ENCODE measurements around the gene PLEKHA4.
"Not testable (repeated sequence)": the region's sequence is repeated elsewhere in the genome, so short reads cannot be mapped to it uniquely, and the experiment has no call there.

Gene PLEKHA4

GRCh38 chr19:48859711-48860572 lies 8.5 kb downstream of the PLEKHA4 start:
- DNase-seq, result no peak

GRCh38 chr19:48858984-48859710 lies 9.3 kb downstream of the PLEKHA4 start:
- DNase-seq, result peak; percentile 46

- no peak for DNase-seq
These were observed 11.5 kb downstream of the PLEKHA4 start for GRCh38 chr19:48856921-48857320.

- no peak for DNase-seq
These were observed 14.3 kb downstream of the PLEKHA4 start for GRCh38 chr19:48854103-48854502.

GRCh38 chr19:48853483-48853882 lies 14.9 kb downstream of the PLEKHA4 start:
- DNase-seq, result no peak

GRCh38 chr19:48852292-48852691 lies 16.1 kb downstream of the PLEKHA4 start:
- DNase-seq, result no peak

- not testable (repeated sequence) for DNase-seq
These were observed 21.8 kb downstream of the PLEKHA4 start for GRCh38 chr19:48846659-48847058.

GRCh38 chr19:48845384-48845783 lies 23.0 kb downstream of the PLEKHA4 start:
- no peak for DNase-seq

- DNase-seq, result peak; percentile 24
These were observed 23.9 kb downstream of the PLEKHA4 start for GRCh38 chr19:48844472-48844871.

- peak; percentile 54 for DNase-seq
These were observed 25.6 kb downstream of the PLEKHA4 start for GRCh38 chr19:48842789-48843162.

GRCh38 chr19:48841571-48841970 lies 26.8 kb downstream of the PLEKHA4 start:
- no peak for DNase-seq

GRCh38 chr19:48841047-48841446 lies 27.4 kb downstream of the PLEKHA4 start:
- DNase-seq, result no peak

GRCh38 chr19:48837687-48838086 lies 30.7 kb downstream of the PLEKHA4 start:
- DNase-seq, result no peak

- peak; percentile 91 for DNase-seq
These were observed 31.3 kb downstream of the PLEKHA4 start for GRCh38 chr19:48837051-48837524.

GRCh38 chr19:48836089-48837017 lies 32.1 kb downstream of the PLEKHA4 start, which contains the start of gene HSD17B14:
Gene HSD17B14, minus strand, starts transcription at chr19:48836491. Its CDS starts 80 bp downstream, at chr19:48836411.
- peak; percentile 57 for DNase-seq

GRCh38 chr19:48835734-48836088 lies 32.7 kb downstream of the PLEKHA4 start:
- DNase-seq, result peak; percentile 89

GRCh38 chr19:48833977-48834376 lies 34.4 kb downstream of the PLEKHA4 start:
- no peak for DNase-seq

GRCh38 chr19:48833049-48833448 lies 35.4 kb downstream of the PLEKHA4 start:
- no peak for DNase-seq

- DNase-seq, result no peak
These were observed 37.5 kb downstream of the PLEKHA4 start for GRCh38 chr19:48830965-48831364.

- DNase-seq, result no peak
These were observed 38.3 kb downstream of the PLEKHA4 start for GRCh38 chr19:48830088-48830487.

- no peak for DNase-seq
These were observed 41.8 kb downstream of the PLEKHA4 start for GRCh38 chr19:48826606-48827020.

GRCh38 chr19:48822514-48822913 lies 45.9 kb downstream of the PLEKHA4 start:
- no peak for DNase-seq

GRCh38 chr19:48821633-48822032 lies 46.8 kb downstream of the PLEKHA4 start:
- no peak for DNase-seq

Data from femur (tissue), 1 donor.